B cell (primary cell): ENCODE measurements around the gene SSC5D.

ENCODE experiments used
- CTCF ChIP-seq: fragments of 200-600 bp; IDR thresholded peaks from one replicate; pipeline ENCODE4 v1.8.0; 2022; ENCODE audit warnings: antibody characterized with exemption, mild to moderate bottlenecking
- EZH2 ChIP-seq: IDR thresholded peaks from 2 replicates; pipeline ENCODE4 v1.6.1; 2012; ENCODE audit warnings: borderline replicate concordance, low read depth, mild to moderate bottlenecking, moderate library complexity, low read length; ENCODE audit not compliant: insufficient read depth, poor library complexity, severe bottlenecking

- TF ChIP-seq CTCF (no peak), EZH2 (no peak)
Measured at GRCh38 chr19:55485439-55486011, 2.7 kb upstream of the SSC5D start.
